Anterior cingulate cortex (tissue), 58 donors: ENCODE results near the gene ADCY5.

Experiments
- DNase-seq, 58 donors: peaks; one replicate each; lab custom pipeline; 2025; lab: John Stamatoyannopoulos, UW

ADCY5 gene

DNA sequence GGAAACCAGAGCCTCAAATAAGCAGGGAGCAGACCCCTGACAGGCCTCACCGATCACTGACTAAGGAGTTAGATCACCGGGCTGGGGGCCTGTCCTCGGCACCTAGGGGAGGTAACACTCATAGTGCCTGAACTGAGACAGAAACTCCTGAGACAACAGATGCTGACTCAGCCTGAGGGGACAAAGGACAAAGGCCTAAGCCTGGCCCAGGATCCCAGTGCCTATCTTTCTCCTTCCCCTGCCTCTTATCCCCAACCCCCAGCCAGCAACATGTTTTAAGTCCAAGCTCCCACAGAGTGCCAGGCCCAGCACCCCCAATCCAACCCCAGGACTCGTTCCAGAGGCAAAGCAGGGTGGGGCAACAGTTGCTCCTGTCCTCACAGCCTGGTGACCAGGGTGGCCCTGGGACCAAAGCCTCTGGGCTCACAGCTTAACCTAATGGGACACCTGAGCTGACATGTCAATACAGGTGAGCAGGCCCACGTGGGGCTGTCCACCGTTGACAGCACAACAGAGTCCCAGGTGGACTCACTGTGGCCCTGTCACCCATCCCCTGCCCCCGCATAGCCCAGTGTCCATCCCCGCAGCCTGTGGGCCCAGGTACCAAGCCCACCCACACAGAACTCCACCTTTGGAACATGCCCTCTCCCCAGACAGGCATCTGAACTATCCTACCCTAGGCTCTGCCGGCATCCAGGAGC is 37.4 kb downstream of the ADCY5 start:
- peak in 5 of 58 donors; percentile 17 to 44 (median 28) for DNase-seq

- DNase-seq: no peak
These were observed 38.8 kb downstream of the ADCY5 start for GRCh38 chr3:123410149-123410515.

- no peak for DNase-seq
These were observed 39.3 kb downstream of the ADCY5 start for GRCh38 chr3:123409443-123410148.

DNA sequence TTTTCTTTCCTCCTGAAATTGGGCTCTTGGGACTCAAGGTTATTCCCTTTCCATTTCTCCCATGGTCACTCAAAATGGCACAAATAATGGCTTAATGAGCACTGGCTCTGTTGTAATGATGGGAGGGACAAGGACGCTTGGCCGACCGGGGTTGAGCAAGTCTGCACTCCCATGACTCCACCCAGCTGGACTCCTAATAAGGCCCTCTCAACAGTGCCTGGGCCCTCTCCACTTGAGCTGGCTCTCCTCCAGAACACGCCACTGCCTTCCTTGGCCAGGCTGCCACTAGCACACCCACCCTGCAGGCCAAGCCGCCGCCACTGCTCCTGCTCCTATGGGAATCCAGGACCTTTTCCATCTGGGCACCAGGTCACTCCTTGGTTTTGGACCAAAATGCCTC is 42.3 kb downstream of the ADCY5 start:
- peak in 18 of 58 donors; percentile 10 to 77 (median 34) for DNase-seq

GRCh38 chr3:123405936-123406510 is 42.9 kb downstream of the ADCY5 start:
- DNase-seq: no peak

DNA sequence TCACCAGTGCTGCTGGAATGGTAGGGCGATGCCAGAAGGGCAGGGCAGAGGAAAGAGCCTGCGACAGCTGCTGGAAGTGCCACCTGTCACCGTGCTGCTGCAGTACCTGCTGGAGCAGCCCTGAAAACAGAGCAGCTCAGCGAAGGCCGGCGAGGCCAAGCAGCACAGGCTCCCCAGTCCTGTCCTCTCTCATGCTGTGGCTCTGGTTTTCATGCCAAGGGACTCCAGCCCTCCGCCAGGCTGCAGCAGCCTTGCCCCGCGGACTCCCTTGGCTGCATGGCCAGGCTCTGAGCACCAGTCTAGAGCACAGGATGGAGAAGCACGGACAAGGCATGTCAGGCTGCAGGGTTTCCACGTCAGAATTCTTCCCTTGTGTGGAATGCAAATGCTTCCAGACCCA is 43.9 kb downstream of the ADCY5 start:
- no peak for DNase-seq

GRCh38 chr3:123404391-123404790 is 44.5 kb downstream of the ADCY5 start:
- DNase-seq: no peak

DNA sequence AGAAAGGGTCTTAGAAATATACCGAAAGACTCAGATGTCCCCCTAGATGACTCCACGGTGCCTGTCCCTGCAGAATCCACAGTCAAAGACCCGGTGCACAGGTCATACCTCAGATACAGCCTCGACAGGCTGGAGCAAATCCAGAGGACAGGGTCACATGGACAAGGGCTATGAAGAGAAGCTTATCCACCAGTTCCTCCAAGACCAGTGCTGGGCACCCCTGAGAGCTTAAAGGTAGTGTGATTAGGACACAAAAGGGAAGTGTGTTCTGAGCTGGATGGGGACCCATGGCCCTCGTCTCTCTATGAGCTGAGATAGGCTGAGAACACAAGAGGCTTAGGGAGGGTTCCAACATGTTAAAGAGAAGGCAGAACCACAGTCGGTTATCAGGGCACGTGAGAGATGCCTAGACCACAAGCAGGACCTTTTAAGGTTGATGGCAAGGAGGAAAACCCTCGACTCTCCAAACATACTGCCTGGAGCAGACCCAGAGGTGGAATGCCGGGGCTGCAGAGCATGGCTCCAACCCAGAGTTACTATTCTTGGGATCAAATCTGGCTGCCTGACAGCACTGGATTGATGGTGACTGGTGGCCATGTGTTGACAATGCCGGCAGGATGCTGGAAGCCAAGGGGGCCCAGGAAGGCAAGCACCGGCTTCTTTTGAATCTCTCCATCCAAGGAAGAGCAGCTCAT is 46.9 kb downstream of the ADCY5 start:
- no peak for DNase-seq

- no peak for DNase-seq
These were observed 48.7 kb downstream of the ADCY5 start for GRCh38 chr3:123400169-123400568.

- no peak for DNase-seq
These were observed 49.2 kb downstream of the ADCY5 start for GRCh38 chr3:123399653-123400052.

GRCh38 chr3:123397921-123398785 is 50.7 kb downstream of the ADCY5 start:
- no peak for DNase-seq

- no peak for DNase-seq
These were observed 51.8 kb downstream of the ADCY5 start for GRCh38 chr3:123397050-123397590.

- no peak for DNase-seq
These were observed 52.5 kb downstream of the ADCY5 start for GRCh38 chr3:123396171-123397049.

GRCh38 chr3:123395235-123395634 is 53.7 kb downstream of the ADCY5 start:
- DNase-seq: peak in 1 of 58 donors; percentile 28

DNA sequence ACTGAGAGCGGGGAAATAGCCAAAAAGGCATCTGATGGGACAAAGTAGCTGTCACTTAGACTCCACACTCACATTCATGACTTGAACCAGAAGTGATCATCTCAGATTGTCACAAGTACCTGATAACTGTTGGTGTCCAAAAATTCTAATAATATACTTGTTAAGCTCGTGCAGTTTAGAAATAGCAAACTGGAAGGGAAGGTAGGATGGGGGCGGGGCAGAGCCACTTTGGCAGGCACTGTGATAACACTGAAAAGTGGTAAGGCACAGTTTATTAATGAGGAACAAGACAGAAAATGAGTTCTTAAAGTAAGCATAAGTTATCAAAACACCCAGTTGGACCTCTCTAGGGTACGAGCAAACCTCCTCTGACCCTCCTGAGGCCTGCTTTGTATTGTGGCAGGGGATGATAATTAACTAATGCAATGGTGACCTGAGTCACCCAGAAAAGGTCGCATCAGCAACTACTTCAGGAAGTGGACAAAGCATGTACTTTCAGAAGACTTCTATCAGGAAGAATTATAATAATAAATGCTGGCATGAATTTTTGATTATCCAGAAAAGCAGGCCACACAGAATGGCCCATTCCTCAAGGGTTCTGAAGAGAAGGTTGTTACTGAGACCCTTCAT is 54.4 kb downstream of the ADCY5 start:
- DNase-seq: no peak

DNA sequence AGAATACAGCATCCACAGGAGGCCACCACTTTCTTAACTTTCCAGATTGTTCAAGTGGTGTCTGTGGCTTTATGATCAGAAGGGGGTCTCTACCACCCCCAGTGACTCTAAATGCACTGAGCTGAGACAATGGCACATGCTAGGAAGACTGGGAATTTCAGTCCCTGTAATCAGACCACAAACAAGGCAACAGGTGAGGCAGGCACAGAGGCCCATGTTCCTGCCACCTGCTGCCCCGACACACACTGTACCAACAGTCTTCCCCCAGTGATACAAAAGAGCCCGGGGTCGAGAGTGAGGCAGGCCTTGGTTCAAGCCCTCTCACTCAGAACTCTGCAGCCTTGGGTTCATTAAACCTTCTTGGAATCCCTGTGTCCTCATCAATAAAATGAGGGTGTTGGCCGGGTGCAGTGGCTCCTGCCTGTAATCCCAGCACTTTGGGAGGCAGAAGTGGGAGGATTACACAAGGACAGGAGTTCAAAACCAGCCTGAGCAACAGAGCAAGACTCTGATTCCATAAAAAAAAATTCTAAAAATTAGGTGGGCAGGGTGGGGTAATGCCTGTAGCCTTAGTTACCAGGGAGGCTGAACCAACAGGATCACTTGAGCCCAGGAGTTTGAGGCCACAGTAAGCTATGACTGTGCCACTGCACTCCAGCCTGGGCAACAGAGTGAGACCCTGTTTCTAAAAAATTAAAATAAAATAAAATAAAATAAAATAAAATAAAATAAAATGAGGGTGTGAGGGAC is 55.8 kb downstream of the ADCY5 start:
- DNase-seq: no peak

- DNase-seq: no peak
These were observed 56.5 kb downstream of the ADCY5 start for GRCh38 chr3:123392368-123392767.
